GM10266 (cell line): Measurements from ENCODE around the gene KLHDC8B.

Experiments
- DNase-seq: peaks from one replicate; pipeline ENCODE4 v3.0.0; 2012; ENCODE audit errors: extremely low spot score
- TF ChIP-seq, protein P1 (sequence below): IDR thresholded peaks from 2 replicates; pipeline ENCODE4 v1.5.1; 2012; ENCODE audit warnings: mild to moderate bottlenecking, low read depth; ENCODE audit not compliant: control insufficient read depth, insufficient read depth; ENCODE audit errors: missing control alignments

The KLHDC8B gene

DNA sequence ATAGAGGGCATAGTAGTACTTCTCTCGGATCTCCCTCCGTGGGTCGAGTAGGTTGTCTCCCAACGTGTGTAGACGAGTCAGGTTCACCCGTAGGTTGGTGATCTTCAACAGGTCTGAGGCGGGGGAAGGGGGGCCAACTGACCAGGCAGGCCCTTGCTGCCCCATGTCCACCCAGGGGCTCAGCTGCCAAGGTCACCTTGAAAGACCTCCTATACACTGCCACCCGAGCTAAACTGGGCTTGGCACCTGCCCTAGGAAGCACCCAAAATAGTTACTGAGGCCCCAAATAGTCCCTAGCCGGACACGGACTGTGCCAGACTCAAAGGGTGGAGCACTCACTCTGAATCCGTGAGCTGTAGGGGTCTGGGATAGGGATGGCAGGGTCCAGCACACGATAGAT is 40.4 kb upstream of the KLHDC8B start:
- DNase-seq = no peak
- TF ChIP-seq, protein P1, sequence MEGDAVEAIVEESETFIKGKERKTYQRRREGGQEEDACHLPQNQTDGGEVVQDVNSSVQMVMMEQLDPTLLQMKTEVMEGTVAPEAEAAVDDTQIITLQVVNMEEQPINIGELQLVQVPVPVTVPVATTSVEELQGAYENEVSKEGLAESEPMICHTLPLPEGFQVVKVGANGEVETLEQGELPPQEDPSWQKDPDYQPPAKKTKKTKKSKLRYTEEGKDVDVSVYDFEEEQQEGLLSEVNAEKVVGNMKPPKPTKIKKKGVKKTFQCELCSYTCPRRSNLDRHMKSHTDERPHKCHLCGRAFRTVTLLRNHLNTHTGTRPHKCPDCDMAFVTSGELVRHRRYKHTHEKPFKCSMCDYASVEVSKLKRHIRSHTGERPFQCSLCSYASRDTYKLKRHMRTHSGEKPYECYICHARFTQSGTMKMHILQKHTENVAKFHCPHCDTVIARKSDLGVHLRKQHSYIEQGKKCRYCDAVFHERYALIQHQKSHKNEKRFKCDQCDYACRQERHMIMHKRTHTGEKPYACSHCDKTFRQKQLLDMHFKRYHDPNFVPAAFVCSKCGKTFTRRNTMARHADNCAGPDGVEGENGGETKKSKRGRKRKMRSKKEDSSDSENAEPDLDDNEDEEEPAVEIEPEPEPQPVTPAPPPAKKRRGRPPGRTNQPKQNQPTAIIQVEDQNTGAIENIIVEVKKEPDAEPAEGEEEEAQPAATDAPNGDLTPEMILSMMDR = no peak

DNA sequence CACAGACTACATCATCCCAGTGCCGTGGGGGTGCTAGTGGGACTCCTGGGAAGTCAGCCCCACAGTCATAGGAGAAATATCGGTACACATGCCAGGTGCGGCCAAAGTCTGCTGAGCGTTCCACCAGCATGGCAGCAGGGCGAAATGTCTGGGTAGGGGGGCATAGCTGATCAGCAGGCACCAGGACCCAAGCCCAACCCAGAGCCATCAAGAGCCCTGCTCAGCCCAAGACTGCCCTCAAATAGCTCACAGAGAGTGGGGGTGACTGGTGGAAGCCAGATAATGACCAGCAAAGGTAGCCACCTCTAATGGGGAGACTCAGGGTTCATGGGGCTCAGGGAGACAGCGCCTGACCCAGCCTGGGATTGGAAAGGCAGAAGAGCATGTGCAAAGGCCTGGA is 39.8 kb upstream of the KLHDC8B start:
- DNase-seq = no peak
- TF ChIP-seq, protein P1 = no peak

DNA sequence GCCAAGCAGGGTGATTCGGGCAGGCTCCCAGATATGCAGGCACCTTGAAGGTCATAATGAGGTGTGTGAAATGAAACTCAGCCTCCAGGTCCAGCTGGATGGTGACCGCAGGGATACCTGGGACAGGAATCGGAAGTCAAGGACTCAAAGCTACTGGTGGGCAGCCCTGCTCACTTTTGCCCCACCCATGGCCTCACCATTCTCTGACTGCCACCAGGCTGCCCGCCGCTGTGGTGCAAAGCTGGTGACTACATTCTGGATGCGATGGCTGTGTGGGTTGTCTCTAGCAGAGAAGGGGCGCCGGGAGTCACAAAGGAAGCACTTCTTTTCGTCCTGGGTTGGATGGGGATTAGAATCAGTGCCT is 39.3 kb upstream of the KLHDC8B start:
- DNase-seq = no peak
- TF ChIP-seq, protein P1 = no peak

DNA sequence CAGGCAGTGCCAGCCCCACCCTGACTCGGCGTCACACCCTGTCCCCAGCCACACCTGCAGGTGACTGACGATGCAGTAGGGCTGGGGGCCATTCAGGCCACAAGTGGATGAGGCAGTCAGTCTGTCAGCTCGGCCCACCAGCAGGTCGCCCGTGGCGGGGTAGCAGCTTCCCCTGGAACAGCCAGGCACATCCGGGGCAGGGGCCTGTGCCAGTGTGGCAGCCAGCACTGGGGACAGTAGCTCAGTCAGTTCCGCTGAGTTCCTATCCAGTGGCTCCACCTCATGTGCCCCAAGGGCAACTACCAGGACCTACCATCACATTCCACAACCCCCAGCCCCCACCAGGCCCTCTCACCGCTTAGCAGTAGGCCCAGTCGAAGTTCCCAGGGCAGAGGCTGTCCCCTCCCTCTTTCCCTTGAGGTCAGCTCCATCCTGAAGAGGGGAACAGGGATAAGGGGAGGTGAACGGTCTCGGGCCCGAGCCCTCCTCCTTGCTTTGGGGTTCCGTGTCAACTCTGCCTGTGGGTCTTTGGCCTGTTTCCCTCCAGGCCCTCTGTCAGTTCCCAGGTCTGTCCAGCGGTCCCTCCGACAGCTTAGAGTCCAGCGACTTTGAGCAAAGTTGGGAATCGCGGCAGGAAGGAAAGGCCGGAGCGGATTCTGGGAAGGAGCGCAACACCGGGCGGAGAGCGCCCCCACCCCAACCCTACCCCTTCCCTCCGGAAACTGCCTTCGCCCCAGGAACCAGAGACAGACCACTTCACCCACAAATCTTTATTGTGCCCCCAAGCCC is 38.8 kb upstream of the KLHDC8B start, which contains the start of gene LAMB2:
Gene LAMB2 (minus strand): TSS at position 614 of the 789 bp plus-strand sequence. CDS start 183 bp downstream, at position 431.
- DNase-seq = no peak

DNA sequence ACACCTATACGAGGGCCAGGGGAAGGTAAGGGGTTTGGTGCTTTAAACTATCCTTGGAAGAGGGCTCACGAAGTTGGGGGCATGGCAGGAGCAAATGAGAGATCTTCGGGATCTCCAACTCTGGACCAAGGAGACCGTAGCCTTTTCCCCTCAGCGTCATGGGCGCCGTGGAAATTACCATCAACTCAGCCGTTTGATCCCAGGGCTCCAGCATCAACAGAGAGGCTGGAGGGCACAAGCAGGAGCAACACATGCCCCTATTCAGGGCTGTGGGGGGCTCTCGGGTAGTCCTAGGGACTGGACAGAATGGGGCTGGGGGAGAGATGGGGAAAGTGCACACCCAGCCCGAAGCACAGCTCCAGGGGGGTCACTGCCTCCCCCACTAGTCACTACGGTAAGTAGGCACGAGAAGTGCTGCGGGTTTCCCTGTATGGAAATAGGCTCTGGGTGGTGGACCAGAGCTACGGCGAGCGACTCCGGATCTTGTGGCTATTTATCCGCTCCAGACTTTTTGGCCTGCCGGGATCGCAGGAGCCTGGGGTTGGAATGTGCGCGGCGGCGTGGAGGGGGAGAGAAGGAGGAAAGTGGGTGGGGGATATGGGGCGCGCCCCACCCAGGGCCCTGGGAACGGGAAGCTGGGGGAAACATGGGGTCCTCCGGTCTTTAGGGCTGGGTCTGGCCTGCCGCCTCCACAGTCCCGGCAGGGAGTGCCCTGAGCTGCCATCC is 38.0 kb upstream of the KLHDC8B start:
- TF ChIP-seq, protein P1 = no peak
- no peak for DNase-seq

More for the DNA sequence above, 38.8 kb upstream of the KLHDC8B start, which contains the start of gene LAMB2:
- TF ChIP-seq, protein P1 = no peak

DNA sequence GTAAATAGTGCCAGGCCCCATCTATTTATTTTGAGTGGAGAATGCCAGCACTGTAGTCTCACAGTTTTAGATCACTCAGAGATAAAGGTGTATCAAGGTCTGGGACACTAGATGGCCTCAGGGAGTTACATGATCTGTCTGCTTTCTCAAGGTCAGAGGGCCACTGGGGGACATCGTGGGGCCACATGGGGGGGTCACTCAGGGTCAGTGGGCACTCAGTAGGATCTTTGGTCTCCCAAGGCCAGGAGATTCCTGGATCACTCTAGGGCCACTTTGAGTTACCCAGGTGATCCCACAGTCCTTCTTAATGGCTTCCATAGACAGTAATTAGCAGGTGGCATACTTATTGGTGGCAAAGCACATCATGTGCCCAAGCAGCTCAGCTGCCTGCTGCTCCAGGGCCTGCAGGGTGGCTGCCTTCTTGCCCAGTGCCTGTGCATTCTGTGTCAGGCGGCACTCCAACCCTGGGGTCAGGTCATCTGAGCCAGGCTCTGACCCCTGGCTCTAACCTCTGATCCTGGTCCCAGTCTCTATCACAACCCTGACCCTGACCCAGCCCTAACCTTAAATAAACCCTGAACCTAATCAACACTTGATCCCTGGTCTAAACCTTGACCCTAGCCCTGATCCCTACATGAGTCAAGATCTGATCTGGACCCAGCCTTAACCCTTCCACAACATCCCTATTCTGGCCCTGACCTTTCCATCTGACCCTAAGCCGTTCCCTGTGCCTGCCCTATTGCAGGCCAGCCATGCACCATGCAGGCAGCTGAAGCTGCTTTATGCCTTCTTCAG is 36.7 kb upstream of the KLHDC8B start:
- TF ChIP-seq, protein P1 = no peak
- DNase-seq = no peak
